ENCODE measurements around the gene OR52H1. TPM values are rescaled to one million over a fixed set of nuclear protein-coding genes. Genes with fewer than 3 reads are reported as not detected.
"Not testable (repeated sequence)": the region's sequence is repeated elsewhere in the genome, so short reads cannot be mapped to it uniquely, and the experiment has no call there.

Gene OR52H1
- total RNA-seq, 6 donors from 2014 or later = 0.24 to 0.55 TPM; not detected in 4

GRCh38 chr11:5591613-5592012, 43.3 kb upstream of the OR52H1 start:
- ATAC-seq (ENCODE audit: low FRiP score in 2 of 2) = no peak
- DNase-seq = no peak
- Histone ChIP-seq H3K36me3 (no peaks in the 10 kb centered on the region), H3K9me3 (no peaks in the 10 kb centered on the region), H3K27me3 (no peaks in the 10 kb centered on the region), H3K4me3 (no peak overlapping the region), H3K27ac (no peak overlapping the region), H3K4me1 (peaks cover 0 to 5% (median 2%) of the 10 kb centered on the region in 4 donors)
- TF ChIP-seq CTCF (IDR thresholded peaks at IDR 0.05) (no peak), POLR2A (IDR thresholded peaks at IDR 0.05) (no peak), POLR2AphosphoS5 (IDR thresholded peaks at IDR 0.05) (no peak), EP300 (IDR thresholded peaks at IDR 0.05) (no peak)
- WGBS, 2 donors = 46 to 90% methylated on average over 3 of the region's 3 CpGs

GRCh38 chr11:5589906-5590305, 41.6 kb upstream of the OR52H1 start:
- not testable (repeated sequence) for ATAC-seq (ENCODE audit: low FRiP score in 2 of 2); H3K4me3 ChIP-seq; H3K27me3 ChIP-seq; H3K36me3 ChIP-seq; H3K4me1 ChIP-seq; H3K9me3 ChIP-seq; H3K27ac ChIP-seq
- DNase-seq = peak in 1 of 2 donors; percentile 75
- WGBS, 2 donors = 97% methylated on average over 31 of the region's 31 CpGs; no CpG with 5 or more reads in 1 of the 2 donors

GRCh38 chr11:5584458-5584857, 36.1 kb upstream of the OR52H1 start:
- not testable (repeated sequence) for H3K4me3 ChIP-seq; H3K36me3 ChIP-seq; DNase-seq; H3K27me3 ChIP-seq; H3K9me3 ChIP-seq; ATAC-seq (ENCODE audit: low FRiP score in 2 of 2); H3K4me1 ChIP-seq; H3K27ac ChIP-seq
- 67 to 84% methylated on average over 5 of the region's 5 CpGs for WGBS, 2 donors

GRCh38 chr11:5581014-5581413, 32.7 kb upstream of the OR52H1 start:
- no peak for DNase-seq
- no peak overlapping the region for H3K27ac ChIP-seq
- H3K4me3 ChIP-seq = no peak overlapping the region
- H3K4me1 ChIP-seq = no peaks in the 10 kb centered on the region
- WGBS, 2 donors = 77 to 81% methylated on average over 4 of the region's 4 CpGs
- ATAC-seq (ENCODE audit: low FRiP score in 2 of 2) = no peak
- no peak for TF ChIP-seq EP300 (IDR thresholded peaks at IDR 0.05)
- no peak for TF ChIP-seq CTCF (IDR thresholded peaks at IDR 0.05)
- TF ChIP-seq POLR2A (IDR thresholded peaks at IDR 0.05) = no peak
- TF ChIP-seq POLR2AphosphoS5 (IDR thresholded peaks at IDR 0.05) = no peak
- no peaks in the 10 kb centered on the region for H3K36me3 ChIP-seq
- H3K27me3 ChIP-seq = no peaks in the 10 kb centered on the region
- no peaks in the 10 kb centered on the region for H3K9me3 ChIP-seq

GRCh38 chr11:5580577-5580976, 32.2 kb upstream of the OR52H1 start, which contains the start of gene OR52B6:
TSS of gene OR52B6 (plus strand) at chr11:5580877. CDS start at chr11:5580877, 0 bp downstream.
- H3K4me1 ChIP-seq = no peaks in the 10 kb centered on the region
- H3K36me3 ChIP-seq = no peaks in the 10 kb centered on the region
- no peak within 1 kb of the TSS for H3K27ac ChIP-seq
- WGBS, 2 donors = 92 to 95% methylated on average over 8 of the region's 8 CpGs
- no peaks in the 10 kb centered on the region for H3K9me3 ChIP-seq
- no peaks in the 10 kb centered on the region for H3K27me3 ChIP-seq
- H3K4me3 ChIP-seq = no peak within 1 kb of the TSS
- TF ChIP-seq POLR2AphosphoS5 (IDR thresholded peaks at IDR 0.05) = no peak
- TF ChIP-seq EP300 (IDR thresholded peaks at IDR 0.05) = no peak
- no peak for TF ChIP-seq POLR2A (IDR thresholded peaks at IDR 0.05)
- TF ChIP-seq CTCF (IDR thresholded peaks at IDR 0.05) = no peak
- no peak for DNase-seq
- ATAC-seq (ENCODE audit: low FRiP score in 2 of 2) = no peak

GRCh38 chr11:5577101-5577500, 28.8 kb upstream of the OR52H1 start:
- DNase-seq = no peak
- Histone ChIP-seq H3K27me3 (no peaks in the 10 kb centered on the region), H3K4me1 (no peaks in the 10 kb centered on the region), H3K9me3 (no peaks in the 10 kb centered on the region), H3K4me3 (no peak overlapping the region), H3K27ac (no peak overlapping the region), H3K36me3 (no peaks in the 10 kb centered on the region)
- no peak for ATAC-seq (ENCODE audit: low FRiP score in 2 of 2)
- TF ChIP-seq EP300 (IDR thresholded peaks at IDR 0.05) = no peak
- no peak for TF ChIP-seq CTCF (IDR thresholded peaks at IDR 0.05)
- no peak for TF ChIP-seq POLR2A (IDR thresholded peaks at IDR 0.05)
- TF ChIP-seq POLR2AphosphoS5 (IDR thresholded peaks at IDR 0.05) = no peak
